GM19324 (cell line): ENCODE data around the gene SF3B1.
"Not testable (repeated sequence)": the region's sequence is repeated elsewhere in the genome, so short reads cannot be mapped to it uniquely, and the experiment has no call there.

Experiments
- ATAC-seq: cut with Tn5 transposase; IDR thresholded peaks from one replicate; pipeline ENCODE4 v1.9.1; 2021; ENCODE audit warnings: mild to moderate bottlenecking, moderate library complexity; ENCODE audit not compliant: unreplicated experiment, low FRiP score

Gene SF3B1

GRCh38 chr2:197381641-197382040, 53.2 kb downstream of the SF3B1 start:
- no peak for ATAC-seq

- not testable (repeated sequence) for ATAC-seq
Measured at GRCh38 chr2:197379918-197380309, 54.9 kb downstream of the SF3B1 start.

GRCh38 chr2:197379308-197379917, 55.4 kb downstream of the SF3B1 start:
- not testable (repeated sequence) for ATAC-seq

DNA sequence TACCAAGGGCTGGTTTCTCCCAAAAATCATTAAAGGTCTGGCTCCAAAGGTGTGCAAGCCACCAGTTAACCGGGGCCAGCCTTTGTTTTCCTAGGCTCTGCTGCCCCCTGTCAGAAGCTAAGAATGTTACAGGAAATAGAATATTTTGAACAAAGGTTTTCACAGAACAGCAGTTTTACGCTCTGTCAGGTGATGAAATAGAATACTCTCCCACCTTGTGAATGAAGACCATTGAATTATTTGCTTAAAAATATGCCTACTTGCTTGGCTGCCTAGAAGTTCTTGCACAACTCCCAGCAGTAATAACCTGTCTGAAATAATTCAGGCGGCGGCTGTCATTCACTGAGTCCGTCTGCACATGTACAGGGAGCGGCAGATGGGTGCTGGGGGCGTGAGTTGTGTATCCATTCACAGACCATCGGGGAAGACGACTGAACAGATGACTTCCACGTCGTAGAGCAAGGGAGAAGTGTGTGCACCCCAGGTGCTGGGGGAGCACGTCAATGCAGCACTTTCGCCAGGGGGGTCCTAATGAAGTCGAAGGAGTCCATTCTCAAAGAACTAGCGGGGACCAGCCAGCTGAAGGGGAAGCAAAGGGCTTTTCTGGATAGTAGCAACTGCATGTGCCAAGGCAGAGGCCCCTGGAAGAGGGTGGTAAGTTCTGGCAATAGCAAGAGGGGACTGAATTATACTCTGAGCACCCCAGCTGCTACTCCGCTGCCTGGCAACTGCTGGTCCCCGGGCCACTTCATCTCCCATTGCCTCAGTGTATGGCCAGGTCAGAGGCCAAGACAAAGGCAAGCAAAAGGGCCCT, 56.1 kb downstream of the SF3B1 start:
- peak; percentile 40 for ATAC-seq

DNA sequence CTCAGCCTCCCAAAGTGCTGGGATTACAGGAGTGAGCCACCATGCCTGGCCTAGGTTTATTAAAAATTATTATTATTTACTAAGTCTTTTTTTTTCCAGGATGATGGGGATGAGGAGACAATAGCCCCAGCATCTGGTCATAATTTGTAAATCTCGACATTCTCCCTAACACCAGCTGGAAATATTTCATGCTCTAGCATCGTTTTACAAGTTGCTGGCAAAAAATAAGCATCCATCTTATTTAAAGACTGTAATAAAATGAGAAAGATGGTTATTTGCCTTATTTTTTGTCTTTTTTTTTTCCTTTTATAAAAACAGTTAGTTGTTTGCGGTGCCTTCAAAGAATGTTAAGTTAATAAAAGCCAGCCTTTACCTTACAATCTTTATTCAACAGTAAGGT, 56.7 kb downstream of the SF3B1 start:
- ATAC-seq = no peak

- no peak for ATAC-seq
Measured at GRCh38 chr2:197377670-197378069, 57.2 kb downstream of the SF3B1 start.

GRCh38 chr2:197372592-197372991, 62.2 kb downstream of the SF3B1 start:
- no peak for ATAC-seq

DNA sequence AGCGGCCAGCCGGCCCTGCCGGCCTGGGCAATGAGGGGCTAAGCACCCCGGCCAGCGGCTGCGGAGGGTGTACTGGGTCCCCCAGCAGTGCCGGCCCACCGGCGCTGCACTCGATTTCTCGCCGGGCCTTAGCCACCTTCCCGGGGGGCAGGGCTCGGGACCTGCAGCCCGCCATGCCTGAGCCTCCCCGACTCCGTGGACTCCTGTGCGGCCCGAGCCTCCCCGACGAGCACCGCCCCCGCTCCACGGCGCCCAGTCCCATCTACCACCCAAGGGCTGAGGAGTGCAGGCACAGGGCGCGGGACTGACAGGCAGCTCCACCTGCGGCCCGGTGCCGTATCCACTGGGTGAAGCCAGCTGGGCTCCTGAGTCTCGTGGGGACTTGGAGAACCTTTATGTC, 64.2 kb downstream of the SF3B1 start:
- ATAC-seq = not testable (repeated sequence)

GRCh38 chr2:197369933-197370320, 64.9 kb downstream of the SF3B1 start:
- ATAC-seq = no peak

DNA sequence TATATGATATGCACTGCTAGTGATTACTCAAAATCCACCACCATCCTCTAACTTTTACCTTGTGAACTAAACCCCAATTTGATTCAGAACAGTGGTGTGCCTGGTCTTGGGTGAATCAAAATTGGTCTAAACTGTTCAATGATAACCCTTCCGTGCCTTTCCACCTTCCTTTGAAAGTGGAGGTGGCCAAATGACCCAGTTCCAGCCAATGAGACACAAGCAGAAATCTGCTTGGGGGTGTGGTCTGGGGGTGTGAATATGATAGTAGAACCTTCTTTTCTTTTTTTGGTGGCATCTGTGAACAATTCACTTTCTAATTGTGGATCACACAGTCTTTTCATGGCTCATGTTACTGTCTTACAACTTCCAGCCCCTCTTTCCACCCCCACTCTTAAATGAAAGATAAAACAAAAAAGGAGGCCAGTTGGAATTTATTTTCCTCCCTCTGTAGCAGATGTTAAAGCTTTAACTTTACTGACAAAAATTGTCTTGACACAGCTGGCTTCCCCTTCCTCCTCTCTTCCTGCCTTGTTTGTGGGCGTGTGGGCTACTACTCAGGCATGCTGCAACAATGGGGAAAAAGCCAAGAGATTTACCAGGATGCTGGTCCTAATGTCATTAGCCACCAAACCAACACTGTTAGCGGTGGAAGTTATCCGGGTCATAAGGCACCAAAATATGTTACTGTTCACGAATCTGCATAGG, 65.4 kb downstream of the SF3B1 start:
- ATAC-seq = no peak

DNA sequence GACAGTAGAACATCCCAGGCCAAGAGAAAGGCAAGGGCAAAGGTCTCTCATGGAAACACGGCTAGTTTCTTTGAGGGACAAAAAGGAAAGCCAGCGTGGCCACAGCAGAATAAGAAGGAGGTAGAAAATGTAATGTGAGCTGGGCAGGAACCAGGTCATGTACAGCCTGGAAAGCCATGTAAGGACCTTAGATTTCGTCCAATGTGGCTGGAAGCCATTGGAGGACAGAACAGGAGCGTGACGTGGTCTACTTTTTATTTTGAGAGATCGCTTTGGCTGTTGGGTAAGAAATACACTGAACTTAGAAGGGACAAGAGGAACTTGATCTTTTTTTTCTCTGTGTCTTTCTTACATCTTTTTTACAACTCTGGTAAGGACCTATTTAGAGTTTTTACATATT, 66.4 kb downstream of the SF3B1 start:
- ATAC-seq = no peak

DNA sequence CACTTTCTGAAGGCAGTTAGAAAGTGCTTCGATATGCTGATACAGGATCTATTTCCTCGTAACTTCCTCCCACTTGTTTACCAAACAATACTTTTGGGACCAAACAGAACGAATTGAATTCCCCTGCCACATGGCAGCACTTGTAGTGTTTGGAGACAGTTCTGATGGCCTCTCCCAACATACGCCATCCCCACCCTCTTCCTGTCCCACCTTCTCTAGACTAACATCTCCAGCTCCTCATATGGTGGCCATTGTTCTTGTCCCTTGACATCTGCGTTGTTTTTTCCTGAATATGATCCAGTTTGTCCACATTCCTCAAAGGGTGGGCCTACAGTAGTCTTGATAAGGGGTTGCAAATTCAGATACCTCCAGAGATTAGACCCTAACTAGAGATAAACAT, 70.8 kb downstream of the SF3B1 start:
- no peak for ATAC-seq

GRCh38 chr2:197360744-197361156, 74.1 kb downstream of the SF3B1 start:
- ATAC-seq = no peak

GRCh38 chr2:197359859-197360258, 75.0 kb downstream of the SF3B1 start:
- no peak for ATAC-seq

DNA sequence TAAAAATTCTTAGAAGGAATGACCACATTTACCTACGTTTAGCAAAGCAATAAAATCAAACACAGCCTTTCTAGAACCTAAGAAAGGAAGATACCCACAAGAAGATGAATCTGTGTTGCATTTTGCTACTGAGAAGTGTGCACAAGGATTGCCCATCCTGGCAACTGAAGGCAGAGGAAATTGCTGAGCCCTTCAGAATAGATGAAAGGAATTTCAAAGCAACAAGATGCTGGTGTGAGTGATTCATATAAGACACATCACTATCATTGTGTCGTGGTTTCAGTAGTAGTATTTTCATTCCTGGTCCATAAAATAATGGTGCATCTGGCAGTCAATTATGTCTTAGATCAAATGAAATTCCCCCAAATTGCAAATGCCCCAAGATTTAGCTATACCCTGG, 75.9 kb downstream of the SF3B1 start:
- no peak for ATAC-seq

- ATAC-seq = no peak
Measured at GRCh38 chr2:197357986-197358385, 76.8 kb downstream of the SF3B1 start.

DNA sequence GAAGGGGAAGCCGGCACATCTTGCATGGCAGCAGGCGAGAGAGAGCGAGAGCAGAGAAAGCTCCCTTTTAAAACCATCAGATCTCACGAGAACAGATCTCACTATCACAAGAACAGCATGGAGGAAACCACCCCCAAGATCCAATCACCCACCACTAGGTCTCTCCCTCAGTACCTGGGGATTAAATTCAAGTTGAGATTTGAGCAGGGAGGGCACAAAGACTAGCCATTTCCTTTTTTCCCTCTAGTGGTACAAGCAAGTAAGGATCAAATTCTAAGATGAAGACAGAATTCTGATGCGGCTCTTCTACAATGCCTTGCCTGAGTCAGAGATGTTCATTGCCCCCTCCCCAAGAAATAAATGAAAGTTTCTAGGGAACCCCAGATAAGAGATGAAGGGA, 78.7 kb downstream of the SF3B1 start:
- ATAC-seq = no peak

GRCh38 chr2:197354169-197354558, 80.7 kb downstream of the SF3B1 start:
- no peak for ATAC-seq

DNA sequence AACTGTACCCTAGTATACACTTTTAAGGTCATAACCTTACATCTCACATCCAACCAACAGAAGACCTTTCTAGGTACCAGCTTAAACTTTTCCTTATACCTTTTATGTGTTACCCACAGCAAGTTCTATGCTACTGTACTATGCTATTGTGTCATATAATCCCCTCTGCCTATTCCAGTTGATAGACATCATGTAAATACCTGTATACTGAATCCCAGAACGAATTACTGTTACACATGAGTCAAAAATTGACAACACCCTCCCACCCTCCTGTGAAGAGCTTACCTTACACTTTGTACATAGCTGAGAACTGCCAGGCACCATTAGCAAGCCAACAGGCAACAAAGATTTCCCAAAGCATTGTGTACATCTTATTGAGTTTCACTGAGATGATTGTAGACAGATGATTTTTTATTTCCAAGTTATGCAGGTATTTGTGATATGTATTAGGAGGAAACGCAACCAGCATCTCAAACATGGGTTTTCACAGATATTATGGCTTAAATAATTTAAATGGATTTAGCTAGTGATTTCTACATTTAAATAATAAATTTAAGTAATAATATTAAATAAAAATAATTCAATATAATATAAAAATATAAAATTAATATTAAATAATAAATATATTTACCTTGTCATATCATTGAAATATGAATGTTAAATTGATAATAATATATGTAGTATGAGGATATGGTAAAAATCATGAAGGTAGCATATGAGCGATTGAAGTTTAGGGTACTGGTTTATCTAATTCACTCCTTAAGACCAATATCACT, 81.2 kb downstream of the SF3B1 start:
- ATAC-seq = no peak

DNA sequence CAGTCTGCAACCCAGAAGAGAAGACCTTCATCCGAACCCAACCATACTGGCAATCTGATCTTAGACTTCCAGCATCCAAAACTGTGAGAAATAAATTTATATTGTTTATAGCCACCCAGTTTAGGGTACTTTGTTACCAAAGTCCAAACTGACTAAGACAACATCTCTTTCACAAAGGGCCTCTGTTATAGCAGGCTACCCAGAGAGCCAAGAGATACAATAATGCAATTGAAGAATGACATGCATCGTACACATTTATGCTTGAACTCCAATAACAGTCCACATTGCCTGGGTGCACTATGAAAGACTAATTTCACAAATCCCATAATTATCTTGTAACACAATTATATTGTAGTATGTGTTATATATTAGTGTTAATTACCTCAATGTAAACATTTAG, 85.1 kb downstream of the SF3B1 start:
- ATAC-seq = no peak
